ENCODE results near the gene DZANK1.
"Not testable (repeated sequence)": the region's sequence is repeated elsewhere in the genome, so short reads cannot be mapped to it uniquely, and the experiment has no call there.

The DZANK1 gene

DNA sequence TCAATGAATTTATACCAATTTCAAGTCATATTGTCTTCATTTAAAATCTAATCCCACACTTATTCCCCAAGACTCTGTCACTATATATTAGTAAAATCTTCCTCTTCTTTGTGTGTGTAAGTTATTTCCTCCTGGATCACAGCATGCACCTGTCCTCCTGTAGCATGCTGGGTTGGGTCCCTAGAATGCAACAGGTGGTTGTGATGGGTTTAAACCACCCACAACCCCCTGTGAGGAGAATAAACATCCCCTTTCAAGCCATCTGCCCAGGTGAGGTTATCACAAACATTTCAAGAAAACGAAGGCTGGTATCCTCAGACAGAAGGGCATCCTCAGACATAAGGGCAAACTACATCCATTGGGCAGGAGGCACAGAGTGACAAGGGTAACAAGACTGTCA is 26.4 kb downstream of the DZANK1 start:
- no peak for DNase-seq (ENCODE audit: low read depth in 3 of 3)

DNA sequence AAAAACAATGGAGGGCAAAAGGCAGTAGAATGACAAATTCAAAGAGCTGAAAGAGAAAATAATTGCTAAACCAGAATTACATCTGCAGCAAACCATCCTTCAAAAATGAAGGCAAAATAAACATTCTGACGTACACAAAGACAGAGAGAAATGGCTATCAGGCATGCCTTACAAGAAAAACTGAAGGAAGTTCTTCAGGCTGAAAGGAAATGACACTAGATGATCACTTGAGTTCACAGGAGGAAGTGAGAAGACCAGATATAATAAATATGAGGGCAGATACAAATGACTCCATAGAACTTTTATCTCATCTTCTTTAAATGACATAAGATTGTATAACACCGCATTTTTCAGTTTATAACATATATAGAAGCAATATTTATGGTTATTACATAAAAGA is 30.0 kb downstream of the DZANK1 start:
- DNase-seq (ENCODE audit: low read depth in 3 of 3), result no peak

DNA sequence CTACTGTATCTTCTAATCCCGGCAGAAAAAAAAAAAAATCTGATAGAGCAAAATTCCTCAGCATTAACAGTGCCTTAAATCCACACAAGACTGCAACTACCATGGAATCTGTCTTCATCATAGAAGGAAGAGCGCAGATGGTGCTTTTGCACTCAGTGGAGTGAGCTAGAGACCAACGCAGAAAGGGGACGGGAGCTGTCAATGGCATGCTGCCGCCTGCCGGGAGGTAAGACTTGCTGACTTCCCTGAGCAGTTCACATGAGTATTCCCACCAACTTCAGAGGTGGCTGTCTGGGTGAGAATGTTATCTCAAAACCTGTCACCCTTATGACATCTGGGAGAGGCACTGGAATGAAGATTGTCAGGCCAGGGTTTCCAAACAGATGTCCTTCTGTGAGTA is 35.6 kb downstream of the DZANK1 start:
- DNase-seq (ENCODE audit: low read depth in 3 of 3), result no peak

DNA sequence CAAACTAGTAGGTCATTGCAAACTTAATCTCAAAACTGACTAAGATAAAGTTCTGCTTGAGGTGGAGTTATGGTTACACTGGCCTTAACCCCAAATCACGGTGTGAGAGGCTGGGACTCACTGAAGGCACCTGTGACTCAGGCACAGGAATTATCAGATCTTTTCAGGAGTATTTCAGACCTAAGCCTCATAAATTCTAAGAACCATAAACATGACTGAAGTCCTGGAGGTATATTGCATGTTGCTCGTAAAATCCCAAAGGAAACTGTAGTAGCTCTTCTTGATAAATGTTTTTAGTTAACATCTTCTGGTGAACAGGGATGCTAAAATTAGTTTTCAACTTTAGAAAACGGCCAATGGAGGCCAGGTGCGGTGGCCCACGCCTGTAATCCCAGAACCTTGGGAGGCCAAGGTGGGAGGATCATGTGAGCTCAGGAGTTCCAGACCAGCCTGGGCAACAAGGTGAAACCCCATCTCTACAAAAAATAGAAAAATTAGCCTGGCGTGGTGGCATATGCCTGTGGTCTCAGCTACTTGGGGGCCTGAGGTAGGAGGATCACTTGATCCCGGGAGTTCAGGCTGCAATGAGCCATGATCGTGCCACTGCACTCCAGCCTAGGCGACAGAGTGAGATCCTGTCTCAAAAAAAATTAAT is 36.5 kb downstream of the DZANK1 start:
- DNase-seq (ENCODE audit: low read depth in 3 of 3), result no peak

DNA sequence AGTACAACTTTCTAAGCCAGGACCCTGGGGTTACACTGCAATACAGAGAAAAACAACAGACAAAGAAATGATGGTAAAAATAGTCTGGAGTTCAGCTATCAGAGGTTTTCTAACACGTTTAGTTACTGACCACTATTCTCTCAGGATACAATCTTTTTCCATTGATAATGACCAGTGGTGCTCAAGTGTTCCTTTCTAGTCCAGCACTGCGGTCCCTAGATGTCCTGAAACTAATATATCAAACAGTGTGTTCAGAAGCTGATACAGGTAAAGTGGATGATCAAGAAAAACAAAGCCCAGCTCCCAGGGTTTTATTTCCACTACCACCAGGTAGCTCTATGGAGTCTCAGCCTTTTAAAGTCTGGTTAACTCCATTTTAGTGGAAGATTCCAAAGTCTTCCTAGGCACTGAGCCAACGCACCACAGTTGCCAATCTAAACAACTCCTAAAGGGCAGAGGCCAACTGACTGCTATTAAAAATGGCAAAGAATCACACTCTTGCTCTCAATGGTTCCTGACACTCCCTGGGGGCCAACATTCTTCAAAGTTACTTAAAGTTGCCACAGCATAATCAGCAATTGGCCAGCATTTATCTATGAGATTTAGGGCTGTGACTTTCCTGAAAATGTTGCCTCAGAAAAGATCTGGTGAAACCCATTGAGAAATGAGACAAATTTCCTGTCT is 38.2 kb downstream of the DZANK1 start:
- no peak for DNase-seq (ENCODE audit: low read depth in 3 of 3)

DNA sequence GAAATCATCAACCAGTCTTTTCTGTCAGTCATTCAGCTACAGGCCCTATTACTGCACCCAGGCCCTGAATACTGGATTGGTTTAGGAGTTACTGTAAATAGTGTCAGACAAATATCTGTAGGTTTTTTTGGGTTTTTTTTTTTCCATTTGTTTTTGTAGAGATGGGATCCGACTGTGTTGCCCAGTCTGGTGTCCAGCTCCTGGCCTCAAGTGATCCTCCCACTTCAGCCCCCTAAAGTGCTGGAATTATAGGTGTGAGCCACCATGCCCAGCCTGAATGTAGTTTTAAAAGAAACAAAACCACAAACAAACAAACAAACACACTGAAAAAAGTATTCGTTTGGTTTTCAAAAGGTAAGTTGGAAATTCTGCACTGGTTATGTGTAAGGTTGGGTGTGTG is 39.6 kb downstream of the DZANK1 start:
- DNase-seq (ENCODE audit: low read depth in 3 of 3), result no peak

DNA sequence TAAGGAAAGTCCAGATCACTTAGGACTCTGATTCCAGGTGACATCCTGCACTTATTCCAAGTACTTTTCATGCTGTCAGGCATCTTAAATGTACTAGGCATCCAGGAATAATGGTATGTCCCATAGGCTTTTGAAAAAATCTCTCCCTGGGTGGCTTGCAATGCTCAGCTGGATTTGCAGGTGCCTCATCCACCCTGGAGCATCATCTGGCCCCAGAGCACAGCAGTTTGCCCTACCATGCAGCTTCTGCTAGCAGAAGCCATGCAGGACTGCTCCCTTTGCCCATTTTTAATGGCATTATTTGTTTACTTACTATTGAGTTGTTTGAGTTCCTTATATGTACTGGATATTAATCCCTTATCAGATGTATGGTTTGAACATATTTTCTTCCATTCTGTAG is 45.2 kb downstream of the DZANK1 start:
- DNase-seq (ENCODE audit: low read depth in 3 of 3), result no peak

DNA sequence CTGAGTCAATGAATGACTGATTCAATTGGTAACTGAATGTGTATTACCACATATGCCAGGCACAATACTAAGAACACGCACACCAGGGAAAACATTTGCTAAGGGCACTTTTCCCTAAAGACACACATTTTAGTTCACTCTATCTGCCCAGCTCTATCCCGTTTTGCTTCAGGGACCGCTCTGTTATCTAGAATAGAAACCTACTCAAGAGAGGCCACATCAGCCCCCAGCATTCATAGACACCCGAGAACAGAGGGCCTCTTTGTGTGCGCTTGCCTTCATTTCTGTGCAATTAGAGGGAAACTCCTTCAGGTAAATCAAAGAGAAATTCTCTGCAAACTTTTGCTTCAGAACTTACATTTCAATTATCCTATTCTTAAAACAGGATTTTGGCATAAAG is 50.3 kb downstream of the DZANK1 start:
- DNase-seq (ENCODE audit: low read depth in 3 of 3), result no peak

DNA sequence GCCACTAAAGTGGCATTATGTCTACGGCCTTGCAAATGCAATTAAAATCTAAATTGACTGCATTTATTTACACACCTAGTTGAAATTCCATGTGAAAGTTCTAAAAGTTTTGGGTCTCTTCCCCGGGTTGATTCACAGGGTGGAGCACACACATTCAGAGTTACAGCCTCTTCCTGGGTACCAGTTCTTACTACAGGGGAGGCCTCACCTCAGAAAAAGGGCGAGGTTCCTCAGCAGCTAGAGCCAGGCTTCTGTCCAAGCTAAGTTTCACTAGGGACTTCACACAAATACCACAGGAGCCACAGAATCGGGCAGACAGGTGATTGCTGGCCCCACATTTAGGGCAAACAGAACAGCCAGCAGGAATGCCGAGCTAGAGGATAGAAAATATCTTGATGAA is 52.7 kb downstream of the DZANK1 start:
- DNase-seq (ENCODE audit: low read depth in 3 of 3), result no peak

DNA sequence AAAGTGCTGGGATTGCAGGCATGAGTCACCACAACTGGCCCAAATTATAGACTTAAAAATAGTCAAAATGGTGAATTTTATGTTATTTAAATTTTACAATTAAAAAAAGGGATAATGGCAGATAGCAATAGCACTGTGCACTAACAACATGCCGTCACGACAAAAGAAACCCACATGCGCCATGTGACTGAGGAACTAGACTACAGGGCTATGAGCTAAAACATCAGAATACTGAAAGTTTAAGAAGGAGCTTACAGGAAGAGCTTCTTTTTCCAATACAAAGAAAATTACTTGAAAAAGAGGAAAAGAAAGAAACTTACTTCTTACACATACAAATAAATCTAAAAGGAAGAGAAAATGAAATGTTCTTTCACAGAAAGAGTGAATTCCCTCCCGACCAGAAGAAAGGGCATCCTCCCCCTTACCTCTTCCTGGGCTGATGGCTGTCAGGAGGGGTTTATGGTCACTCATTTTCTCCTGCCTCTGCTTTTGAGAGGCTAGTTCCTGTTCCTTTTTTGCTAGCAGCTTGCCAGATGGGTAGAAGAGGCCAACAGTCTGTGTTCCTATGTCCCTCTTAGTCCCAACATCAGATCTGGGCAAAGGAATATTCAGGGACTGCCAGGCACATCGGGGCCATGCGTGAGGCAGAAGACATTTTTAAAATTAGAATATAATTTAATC is 54.5 kb downstream of the DZANK1 start:
- no peak for DNase-seq (ENCODE audit: low read depth in 3 of 3)

DNA sequence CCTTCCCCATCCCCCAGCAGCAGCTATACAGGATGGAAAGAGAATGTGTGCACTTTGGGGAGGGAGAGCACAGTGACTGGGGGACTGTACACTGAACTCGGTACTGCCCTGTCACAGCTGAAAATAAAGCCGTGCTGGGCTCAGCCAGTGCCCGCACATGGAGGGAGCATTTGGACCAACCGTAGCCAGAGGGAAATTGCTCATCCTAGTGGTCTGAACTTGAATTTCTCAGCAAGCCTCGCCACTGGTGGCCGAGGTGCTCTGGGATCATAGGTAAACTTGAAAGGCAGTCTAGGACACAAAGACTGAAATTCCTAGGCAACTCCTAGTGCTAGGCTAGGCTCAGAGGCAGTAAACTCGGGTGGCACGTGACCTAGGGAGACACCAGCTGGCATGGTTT is 61.0 kb downstream of the DZANK1 start:
- no peak for DNase-seq (ENCODE audit: low read depth in 3 of 3)

DNA sequence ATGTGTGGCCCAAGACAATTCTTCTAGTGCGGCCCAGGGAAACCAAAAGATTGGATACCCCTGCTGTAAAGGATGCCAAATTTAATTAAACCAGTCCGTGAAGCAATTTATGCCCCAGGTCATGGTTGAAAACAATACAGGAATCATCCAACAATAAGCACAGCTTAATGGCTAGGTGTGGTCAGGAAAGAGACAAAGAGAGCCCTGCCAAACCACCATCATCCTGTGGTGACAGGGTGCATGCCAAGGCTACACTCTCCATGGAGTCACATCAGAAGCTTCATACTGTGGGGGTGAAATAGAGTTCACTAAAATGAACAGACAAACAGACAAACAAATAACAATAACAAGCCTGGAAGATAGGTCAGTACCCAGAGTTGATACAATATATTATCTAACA is 62.7 kb downstream of the DZANK1 start:
- DNase-seq (ENCODE audit: low read depth in 3 of 3), result no peak

DNA sequence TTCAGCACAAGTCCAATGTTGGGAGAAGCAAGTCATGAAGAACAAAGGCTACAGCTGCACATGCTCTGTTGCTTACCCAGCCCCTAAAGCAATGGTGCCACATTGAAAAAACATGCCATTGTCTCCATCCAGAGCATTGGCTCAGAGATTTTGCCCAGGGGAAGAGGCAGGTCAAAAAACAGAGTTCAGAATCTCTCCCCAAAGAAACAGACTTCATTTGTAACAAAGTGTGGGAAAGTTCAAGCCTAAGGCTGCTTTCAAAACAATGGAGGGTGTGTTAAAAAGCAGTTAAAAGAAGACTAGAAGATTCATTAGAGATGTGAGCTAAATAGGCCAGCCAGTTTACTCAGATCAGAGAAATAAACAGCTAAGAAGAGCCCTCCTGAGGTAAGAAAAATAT is 63.6 kb downstream of the DZANK1 start:
- no peak for DNase-seq (ENCODE audit: low read depth in 3 of 3)

DNA sequence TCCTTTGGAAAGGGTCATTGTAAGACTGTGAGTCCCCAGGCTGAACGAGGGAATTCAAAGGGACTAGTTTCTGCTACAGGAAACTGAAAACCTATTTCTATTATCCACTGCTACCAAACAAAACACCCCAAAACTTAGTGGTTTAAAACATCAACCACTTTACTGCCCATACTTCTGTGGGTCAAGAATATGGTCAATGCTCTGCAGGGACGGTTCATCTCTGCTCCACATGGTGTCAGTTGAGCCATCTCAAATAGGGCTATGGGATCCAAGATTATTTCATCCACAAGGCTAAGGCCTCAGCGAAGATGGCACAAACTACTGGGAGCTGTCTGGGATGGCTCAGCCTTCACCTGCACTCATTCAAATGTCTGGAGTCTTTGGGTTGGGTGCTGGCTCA is 65.5 kb downstream of the DZANK1 start:
- no peak for DNase-seq (ENCODE audit: low read depth in 3 of 3)

DNA sequence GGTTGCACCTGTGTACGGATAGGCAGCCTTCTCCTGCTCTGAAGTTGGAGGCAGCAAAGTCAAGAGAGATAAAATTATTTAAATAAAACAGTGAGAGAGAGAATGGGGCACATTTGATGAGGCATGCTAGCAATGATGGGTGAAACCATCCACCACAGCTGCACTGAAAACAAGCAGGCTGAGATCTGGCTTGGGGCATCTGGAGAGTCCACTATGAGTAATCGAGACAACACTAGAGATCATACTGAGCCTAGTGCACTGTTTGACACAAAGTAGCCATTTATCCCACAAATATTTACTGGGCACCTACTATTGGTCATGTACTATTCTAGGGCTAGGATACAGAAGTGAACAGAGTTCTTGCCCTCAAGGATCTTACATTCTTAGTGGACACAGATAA is 66.4 kb downstream of the DZANK1 start:
- DNase-seq (ENCODE audit: low read depth in 3 of 3), result no peak

DNA sequence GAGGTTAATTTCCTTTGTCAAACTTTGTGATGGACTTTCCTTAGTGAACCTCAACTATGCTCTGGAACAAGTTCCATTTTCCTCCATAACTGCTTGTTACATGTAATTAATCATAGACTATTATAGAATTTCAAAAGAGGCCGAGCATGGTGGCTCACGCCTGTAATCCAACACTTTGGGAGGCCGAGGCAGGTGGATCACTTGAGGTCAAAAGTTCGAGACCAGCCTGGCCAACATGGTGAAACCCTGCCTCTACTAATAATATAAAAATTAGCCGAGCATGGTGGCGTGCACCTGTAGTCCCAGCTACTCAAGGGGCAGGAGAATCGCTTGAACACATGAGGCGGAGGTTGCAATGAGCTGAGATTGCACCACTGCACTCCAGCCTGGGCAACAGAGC is 68.1 kb downstream of the DZANK1 start:
- DNase-seq (ENCODE audit: low read depth in 3 of 3), result not testable (repeated sequence)

DNA sequence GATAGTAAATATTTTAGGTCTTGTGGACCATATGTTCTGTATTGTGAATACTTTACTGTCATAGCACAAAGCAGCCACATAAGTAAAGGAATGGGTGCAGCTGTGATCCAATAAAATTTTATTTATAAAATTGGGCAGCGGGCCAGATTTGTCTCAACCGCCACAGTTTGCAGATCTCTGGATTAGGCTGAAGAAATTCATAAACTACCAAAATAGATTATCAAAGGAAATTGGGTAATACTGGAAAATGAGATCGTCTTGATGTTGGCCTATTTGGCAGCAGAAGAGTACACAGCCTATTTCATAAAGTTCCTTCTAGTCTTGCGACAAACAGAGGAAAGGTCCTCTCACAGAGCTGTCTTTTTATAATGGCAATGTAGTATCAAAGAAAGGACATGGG is 69.8 kb downstream of the DZANK1 start:
- DNase-seq (ENCODE audit: low read depth in 3 of 3), result no peak

DNA sequence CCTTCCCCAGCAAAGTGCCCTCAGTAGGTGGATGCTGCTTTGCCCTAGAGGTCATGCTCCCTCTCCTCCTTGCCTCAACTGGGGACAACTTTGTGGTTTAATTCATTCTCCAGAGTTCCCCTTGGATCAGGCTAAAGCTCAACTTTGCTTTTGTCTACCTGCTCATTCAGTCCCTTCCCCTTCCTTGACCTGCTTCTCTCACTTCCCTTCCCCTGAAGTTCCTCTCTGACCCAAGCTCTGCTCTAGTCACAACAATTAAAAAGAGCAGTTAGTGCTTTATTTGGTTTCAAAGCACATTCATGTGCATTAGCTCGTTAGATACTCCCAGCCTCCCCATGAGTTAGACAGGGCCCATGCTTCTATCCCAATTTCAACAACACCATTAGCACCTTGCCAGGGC is 71.3 kb downstream of the DZANK1 start:
- no peak for DNase-seq (ENCODE audit: low read depth in 3 of 3)

DNA sequence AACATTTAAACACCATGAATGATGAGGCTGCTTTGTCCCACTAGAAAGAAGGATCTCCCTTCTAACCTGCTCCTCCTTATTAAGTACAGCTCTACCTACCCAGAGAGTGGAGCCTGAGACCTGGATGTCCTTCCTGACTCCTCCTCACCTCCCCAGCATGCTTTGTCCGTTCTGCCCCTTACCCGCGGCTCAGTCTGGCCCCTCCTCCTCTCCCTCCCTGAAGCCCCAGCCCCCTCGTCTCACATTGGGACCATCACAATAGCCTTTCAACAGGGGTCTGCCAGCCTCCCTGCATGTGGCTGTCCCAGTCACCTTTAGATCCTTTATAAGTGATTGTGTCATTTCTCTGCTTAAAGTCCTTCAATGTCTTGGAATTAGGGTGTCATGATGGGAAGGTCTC is 72.5 kb downstream of the DZANK1 start:
- DNase-seq (ENCODE audit: low read depth in 3 of 3), result no peak

DNA sequence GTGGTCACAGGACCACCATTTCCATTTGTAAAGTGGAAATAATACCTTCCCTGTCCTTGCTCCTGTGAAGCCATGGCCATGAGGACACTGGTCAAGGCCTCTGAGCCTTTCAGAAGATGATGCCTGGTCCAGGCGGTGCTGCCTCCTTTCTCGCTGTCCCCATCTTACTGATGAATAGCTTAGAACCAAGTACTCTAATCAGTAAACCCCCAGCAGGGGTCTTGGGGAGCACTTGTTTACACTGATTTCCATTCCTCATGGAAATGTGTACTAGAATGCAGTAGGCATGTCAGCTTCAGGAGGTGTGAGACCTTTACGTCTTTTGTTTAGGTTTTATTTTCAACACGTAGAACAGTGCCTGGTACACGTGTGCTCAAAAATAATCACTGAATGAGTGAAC is 75.1 kb downstream of the DZANK1 start:
- no peak for DNase-seq (ENCODE audit: low read depth in 3 of 3)

DNA sequence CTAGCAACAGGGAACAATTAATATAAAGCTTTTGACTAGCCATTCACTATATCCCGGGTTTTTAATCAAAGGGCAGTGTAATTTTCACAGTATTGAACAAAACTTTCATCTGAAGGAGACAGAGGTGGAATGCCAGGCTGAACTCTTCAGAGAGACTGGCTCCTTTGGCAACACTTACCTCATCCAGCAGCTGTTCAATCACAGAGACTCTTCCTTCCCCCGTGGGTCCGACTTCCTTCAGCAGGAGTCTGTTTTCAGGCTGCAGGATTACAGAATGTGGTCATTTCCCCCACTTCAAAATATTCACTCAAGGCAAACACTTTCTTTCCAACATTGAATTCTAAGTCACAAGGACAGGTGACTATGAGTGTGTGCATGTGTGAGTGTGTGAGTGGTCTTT is 76.6 kb downstream of the DZANK1 start:
- no peak for DNase-seq (ENCODE audit: low read depth in 3 of 3)

DNA sequence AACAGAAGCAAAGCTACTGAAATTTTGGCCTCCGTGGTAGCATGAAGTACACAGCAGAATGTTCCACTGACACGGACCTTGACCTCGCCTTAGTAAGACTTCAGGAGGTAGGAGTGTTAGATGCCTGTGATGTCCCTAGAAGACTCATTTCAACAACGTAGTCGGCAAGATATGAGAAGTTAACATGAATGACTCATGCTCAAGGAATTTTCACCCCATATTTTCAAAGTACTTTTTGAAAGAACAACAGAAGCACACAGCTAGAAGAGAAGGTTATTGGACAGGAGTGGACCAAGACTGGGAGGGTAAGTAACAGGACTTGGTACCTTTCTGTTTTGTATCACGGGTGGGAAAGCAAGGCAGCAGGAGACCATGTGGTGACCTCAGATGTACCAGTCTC is 78.0 kb downstream of the DZANK1 start:
- no peak for DNase-seq (ENCODE audit: low read depth in 3 of 3)

DNA sequence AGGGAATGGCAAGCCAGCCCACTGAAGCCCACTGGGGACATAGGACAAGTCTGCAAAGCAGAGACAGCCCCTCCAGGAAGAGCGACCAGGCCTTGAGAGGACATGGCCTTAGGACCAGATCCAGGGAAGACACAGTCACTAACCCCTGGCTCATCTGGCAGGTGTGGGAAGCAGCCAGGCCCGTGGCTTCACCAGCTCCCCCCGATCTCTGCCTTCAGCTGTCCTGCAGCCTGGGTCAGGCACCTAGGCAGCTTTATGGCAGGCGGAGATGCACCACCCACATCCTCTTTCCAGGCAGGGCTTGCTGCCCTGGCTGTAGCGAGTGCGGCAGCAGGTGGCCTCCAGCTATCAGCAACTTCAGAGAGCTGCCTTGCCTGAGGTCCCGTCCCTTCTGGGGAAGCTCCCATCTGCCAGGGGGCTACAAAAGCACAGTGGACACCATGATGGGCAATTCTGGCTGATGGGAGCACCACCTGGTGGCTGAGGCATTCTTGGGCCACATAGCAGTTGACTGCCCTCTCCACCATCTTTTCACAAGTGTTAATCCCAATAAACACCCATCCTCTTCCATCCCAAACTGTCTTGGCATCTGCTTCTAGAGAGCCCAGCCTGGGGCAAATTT is 85.8 kb downstream of the DZANK1 start:
- no peak for DNase-seq (ENCODE audit: low read depth in 3 of 3)
